Bronchial epithelial cell (primary cell): ENCODE measurements around the gene EXOG. TPM values are rescaled to one million over a fixed set of nuclear protein-coding genes. Genes with fewer than 3 reads are reported as not detected.

Experiments
- DNase-seq: peaks from one replicate; pipeline ENCODE4 v3.0.0-alpha.2; 2010; ENCODE audit warnings: low read depth
- FAIRE-seq: peaks from 2 replicates; lab custom pipeline; 2011; peaks lifted over from hg19 to GRCh38; lab: Jason Lieb, UNC
- H3K27me3 ChIP-seq: 2 replicates; pipeline ENCODE4 v1.5.1; 2011; ENCODE audit warnings: low read length; ENCODE audit not compliant: control insufficient read depth, insufficient read depth
- H3K36me3 ChIP-seq: 2 replicates; pipeline ENCODE4 v1.5.1; 2011; ENCODE audit warnings: low read length; ENCODE audit not compliant: control insufficient read depth, insufficient read depth
- H3K4me3 ChIP-seq: 2 replicates; pipeline ENCODE4 v1.5.1; 2011; ENCODE audit warnings: mild to moderate bottlenecking, low read depth, low read length, control low read depth
- total RNA-seq: library from RNA; depleted of rRNA; stranded (reverse); fragments of >200 nt; gene quantifications from 2 replicates; pipeline ENCODE4 v1.2.1, GENCODE V29; 2014
- TF ChIP-seq, protein P1 (sequence below): IDR thresholded peaks from 2 replicates; pipeline ENCODE4 v1.5.1; 2011; ENCODE audit warnings: mild to moderate bottlenecking, moderate library complexity, low read length, control low read depth, inconsistent platforms; ENCODE audit not compliant: insufficient read depth, severe bottlenecking

Gene EXOG
- total RNA-seq, 1 donor from 2014 or later = 5.8 TPM

DNA sequence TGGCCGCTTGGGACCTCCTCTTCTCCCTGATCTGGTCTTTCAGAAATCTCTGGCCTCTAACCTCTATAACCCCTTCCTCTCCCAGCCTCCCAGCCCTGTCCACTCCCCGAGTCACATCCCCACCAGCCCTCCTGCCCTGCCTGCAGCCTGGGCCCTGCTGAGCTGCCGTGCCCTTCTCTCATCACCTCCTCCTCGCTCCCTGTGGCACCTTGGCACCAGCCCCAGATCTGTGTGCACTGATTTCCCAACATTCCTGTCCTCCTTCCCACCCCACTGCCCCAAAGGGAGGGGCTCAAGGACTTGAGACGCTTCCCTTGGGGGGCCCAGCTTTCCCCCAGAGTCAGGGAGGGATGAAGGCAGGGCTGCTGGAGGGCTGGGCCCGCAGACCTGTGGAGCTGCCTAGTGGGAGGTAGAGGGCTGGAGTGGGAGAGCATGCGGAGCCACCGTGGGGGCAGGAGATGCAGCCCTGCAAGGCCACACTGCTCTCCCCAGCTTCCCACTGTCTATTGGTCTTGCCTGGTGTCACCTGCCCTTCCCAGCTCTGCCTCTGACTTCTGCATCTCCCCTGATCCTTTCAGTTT is 42.7 kb downstream of the EXOG start:
- DNase-seq (no peak), FAIRE-seq (peak; percentile 66)
- Histone ChIP-seq H3K27me3 (no peaks in the 10 kb centered on the region), H3K36me3 (no peaks in the 10 kb centered on the region), H3K4me3 (no peak overlapping the region)
- TF ChIP-seq, protein P1, sequence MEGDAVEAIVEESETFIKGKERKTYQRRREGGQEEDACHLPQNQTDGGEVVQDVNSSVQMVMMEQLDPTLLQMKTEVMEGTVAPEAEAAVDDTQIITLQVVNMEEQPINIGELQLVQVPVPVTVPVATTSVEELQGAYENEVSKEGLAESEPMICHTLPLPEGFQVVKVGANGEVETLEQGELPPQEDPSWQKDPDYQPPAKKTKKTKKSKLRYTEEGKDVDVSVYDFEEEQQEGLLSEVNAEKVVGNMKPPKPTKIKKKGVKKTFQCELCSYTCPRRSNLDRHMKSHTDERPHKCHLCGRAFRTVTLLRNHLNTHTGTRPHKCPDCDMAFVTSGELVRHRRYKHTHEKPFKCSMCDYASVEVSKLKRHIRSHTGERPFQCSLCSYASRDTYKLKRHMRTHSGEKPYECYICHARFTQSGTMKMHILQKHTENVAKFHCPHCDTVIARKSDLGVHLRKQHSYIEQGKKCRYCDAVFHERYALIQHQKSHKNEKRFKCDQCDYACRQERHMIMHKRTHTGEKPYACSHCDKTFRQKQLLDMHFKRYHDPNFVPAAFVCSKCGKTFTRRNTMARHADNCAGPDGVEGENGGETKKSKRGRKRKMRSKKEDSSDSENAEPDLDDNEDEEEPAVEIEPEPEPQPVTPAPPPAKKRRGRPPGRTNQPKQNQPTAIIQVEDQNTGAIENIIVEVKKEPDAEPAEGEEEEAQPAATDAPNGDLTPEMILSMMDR = no peak

DNA sequence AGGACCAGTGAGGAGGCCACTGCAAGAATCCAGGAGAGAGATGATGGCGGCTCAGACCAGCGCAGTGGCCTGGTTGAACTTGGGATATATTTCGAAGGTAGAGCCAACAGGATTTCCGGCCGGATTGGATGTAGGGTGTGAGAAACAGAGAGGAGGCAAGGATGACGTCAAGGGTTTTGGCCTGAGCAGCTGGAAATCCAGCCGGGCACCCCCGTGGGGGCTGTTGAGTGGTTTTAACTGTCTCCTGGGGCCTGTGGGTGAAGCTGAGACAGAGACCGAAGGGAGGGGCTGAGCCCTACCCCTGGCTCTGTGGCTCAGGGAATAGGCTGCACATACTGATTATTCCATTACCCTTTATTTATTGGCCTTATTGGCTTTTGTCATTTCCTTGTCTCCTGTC is 45.7 kb downstream of the EXOG start:
- TF ChIP-seq, protein P1 = no peak
- H3K36me3 ChIP-seq = no peaks in the 10 kb centered on the region
- FAIRE-seq (no peak), DNase-seq (no peak)
- no peak overlapping the region for H3K4me3 ChIP-seq
- no peaks in the 10 kb centered on the region for H3K27me3 ChIP-seq

DNA sequence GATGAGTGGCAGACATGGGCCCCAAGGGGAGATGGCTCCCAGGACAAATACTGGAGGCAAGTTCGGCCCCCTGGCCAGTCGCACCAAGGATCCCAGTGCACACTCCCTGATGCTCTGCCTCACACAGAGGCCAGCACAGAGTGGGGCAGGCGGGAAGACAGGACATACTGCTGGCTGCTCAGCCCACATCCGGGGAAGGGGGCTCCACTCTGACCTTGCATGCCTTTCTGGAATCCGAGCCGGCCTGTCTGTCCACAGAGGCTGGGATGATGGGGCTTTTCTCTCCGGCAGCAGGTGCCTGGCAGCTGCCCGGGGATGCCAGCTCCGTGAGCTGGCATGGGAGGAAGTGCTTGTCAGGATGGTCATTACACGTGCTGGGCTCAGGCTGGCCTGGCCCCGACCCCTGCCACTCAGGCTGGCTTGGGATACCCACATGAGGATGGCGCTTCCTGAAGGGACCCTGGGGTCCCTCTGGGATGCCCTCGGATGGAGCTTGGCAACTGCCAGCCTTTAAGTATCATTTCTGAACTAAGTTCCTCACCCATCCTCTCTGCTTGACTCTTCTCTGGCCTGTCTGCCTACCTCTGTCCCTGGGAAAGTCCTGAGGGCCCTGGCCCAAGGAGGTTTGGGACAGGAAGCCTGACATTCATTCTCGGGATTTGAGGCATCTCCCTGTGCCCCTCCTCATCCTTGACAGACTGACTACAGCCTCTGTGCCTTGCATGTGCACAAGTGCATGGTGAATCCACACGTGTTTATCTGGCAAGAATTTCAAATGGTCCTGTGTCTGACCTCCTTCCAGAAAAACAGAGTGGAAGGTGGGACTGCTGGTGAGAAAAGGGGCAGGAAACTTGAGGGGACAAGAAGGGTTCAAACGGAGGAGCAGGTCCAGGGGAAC is 46.5 kb downstream of the EXOG start:
- TF ChIP-seq, protein P1 = no peak
- DNase-seq (no peak), FAIRE-seq (no peak)
- Histone ChIP-seq H3K36me3 (no peaks in the 10 kb centered on the region), H3K27me3 (no peaks in the 10 kb centered on the region), H3K4me3 (no peak overlapping the region)

DNA sequence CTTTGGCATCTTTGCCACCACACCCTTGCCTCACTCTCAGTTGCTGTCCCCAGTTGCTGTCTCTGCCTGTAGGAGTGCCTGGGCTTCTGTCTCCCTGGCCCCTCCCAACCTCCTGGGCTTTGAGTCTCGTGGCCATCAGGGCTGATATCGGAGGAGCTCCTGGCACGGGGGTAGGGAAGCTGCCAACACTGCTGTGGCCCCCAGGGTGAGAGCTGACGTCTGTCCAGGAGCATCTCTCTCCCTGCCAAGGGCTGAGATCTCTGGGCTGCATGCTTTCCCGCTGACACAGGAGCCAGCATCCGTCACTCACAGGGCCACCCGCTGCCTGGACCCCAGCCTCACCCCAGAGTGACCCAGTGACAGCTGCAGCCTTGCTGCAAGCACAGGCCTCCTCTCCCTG is 47.4 kb downstream of the EXOG start:
- Histone ChIP-seq H3K36me3 (no peaks in the 10 kb centered on the region), H3K4me3 (no peak overlapping the region), H3K27me3 (no peaks in the 10 kb centered on the region)
- TF ChIP-seq, protein P1 = no peak
- FAIRE-seq (no peak), DNase-seq (no peak)

DNA sequence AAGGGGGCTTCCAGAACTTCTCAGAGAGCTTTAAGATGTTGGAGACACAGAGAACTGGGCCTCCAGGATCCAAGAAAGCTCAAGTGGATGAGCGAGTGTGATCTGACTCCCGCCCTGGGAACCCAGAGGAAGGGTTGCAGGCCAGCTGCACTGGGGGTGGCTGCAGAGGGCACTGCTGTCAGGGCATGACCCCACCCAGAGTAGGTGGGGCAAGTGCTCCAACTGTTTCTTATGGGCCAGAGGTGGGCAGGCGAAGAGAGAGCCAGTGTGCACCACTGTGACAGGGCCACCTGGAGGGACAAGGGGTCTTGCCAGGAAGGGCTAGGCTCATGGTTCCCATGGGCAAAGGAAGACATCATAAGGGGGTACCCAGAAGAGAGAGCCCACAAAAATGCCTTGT is 48.8 kb downstream of the EXOG start:
- Histone ChIP-seq H3K4me3 (no peak overlapping the region), H3K36me3 (no peaks in the 10 kb centered on the region), H3K27me3 (no peaks in the 10 kb centered on the region)
- FAIRE-seq = no peak
- TF ChIP-seq, protein P1 = no peak
- DNase-seq = no peak
